ENCODE measurements around the gene TMEM191C.
"Not testable (repeated sequence)": the region's sequence is repeated elsewhere in the genome, so short reads cannot be mapped to it uniquely, and the experiment has no call there.

DNA sequence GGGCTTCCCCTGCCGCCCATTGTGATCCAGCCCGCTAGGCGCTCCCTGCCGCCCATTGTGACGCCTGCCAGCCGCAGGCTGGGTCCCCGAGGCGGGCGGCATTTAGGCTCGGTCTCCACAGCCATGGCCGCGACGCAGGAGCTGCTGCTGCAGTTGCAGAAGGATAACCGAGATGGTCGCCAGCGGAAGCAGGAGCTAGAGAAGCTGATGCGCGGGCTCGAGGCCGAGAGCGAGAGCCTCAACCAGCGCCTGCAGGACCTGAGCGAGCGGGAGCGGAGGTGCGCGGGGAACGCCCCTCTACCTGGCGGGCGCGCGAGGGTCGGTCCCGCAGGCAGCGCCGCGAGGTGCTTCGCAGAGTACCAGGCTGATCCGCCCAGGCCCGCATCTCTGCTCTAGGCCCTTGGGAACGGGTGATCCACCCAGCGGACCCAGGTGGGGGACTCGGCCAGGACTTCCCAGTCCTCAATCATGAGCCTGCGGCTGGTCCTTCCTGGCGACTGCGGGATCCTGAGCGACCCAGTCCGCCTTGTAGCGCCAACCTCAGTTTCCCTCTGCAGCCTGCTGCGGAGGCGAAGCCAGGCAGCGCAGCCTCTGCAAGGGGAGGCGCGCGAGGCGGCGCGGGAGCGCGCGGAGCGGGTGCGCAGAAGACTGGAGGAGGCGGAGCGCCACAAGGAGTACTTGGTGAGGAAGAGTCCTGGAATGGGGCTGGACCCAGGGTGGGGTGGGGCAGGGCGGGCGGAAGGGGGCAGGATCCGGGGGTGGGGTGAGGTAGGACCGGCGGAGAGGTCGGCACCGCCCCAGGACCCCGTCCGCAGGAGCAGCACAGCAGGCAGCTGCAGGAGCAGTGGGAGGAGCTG is at the start of gene TMEM191C:
- not testable (repeated sequence) for TF ChIP-seq CTCF, POLR2A, POLR2AphosphoS5 (IDR thresholded peaks at IDR 0.05)

All from prostate gland (tissue), 2 donors.